NCI-H146 (cell line): ENCODE results near the gene GNB4.

Experiments used
- DNase-seq: peaks from one replicate; lab custom pipeline; 2025; lab: John Stamatoyannopoulos, UW

The GNB4 gene

GRCh38 chr3:179451265-179452175 is at the start of gene GNB4:
TSS of gene GNB4 (minus strand) at chr3:179451470. CDS start at chr3:179426200, 25,270 bp downstream.
- peak; percentile 91 for DNase-seq

- DNase-seq: no peak
Measured at GRCh38 chr3:179495483-179495882, 44.2 kb upstream of the GNB4 start.

DNA sequence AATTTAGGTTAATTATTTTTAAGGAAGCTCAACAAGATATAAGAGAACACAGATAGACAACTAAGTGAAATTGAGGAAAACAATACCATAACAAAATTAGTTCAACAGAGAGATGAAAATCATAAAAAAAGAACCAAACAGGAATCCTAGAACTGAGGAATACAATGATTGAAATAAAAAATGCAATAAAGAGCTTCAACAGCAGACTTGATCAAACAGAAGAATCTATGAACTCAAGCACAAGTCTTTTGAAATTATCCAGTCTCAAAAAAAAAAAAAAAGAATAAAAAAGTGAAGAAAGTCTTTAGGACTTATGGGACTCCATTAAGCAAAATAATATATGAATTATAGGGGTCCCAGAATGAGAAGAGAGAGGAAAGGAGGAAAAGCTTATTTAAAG is 42.0 kb upstream of the GNB4 start:
- no peak for DNase-seq

- no peak for DNase-seq
Measured at GRCh38 chr3:179488213-179488612, 36.9 kb upstream of the GNB4 start.

DNA sequence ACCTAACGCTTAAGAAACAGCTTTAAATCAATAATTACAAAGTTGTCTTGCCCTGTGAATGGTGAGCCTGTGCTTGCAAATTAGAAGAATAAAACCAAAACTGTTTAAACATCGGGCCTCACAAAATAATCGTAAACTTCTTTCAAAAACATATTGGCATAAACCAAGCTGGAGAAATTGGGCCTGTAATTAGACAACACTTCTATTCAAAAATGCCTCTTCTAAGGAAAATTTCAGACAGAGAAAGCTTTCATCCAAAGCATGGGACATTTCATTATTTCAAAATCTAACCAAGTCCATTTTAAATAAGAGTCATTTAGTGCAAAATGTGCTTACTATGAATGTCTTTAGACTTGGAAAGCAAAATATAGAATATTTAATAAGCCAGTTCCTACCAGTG is 35.5 kb upstream of the GNB4 start:
- no peak for DNase-seq

DNA sequence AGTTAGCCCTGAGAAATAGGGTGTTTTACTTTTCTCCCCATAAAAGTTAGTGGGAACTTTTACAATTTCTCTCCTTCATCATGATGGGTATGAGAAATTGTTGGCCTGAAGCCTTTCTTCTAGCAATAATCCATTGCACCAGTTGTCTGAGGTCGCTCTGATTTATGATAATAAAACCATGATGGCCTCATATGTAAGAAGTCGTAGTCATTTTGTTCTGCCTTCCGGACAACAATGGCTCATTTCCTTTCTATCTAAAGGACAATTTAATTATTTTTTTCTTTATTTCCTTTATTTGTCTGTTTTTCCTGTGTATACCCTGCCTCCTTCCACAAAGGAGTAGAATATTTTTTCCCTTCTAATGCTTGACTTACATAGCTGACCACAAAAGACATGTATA is 31.6 kb upstream of the GNB4 start:
- DNase-seq: no peak

GRCh38 chr3:179476215-179476614 is 24.9 kb upstream of the GNB4 start:
- no peak for DNase-seq

- DNase-seq: no peak
Measured at GRCh38 chr3:179474480-179474879, 23.2 kb upstream of the GNB4 start.

DNA sequence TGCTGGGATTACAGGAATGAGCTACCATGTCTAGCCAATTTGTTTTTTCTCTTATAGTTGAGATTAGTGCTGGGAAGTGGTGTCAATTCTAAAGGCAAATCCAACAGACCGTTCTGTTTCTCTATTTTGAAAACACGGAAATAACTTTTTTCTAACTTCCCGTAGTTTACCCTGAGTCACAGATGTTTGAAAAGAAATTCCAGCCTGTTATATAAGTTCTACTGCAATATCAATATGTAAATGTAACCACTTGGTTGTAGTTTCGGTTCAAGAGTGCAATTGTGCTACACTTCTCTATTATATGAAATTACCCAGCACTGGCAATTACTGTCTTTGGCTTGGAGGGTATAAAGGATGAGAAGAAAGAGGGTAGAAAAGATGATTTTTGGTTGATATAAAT is 22.3 kb upstream of the GNB4 start:
- no peak for DNase-seq

DNA sequence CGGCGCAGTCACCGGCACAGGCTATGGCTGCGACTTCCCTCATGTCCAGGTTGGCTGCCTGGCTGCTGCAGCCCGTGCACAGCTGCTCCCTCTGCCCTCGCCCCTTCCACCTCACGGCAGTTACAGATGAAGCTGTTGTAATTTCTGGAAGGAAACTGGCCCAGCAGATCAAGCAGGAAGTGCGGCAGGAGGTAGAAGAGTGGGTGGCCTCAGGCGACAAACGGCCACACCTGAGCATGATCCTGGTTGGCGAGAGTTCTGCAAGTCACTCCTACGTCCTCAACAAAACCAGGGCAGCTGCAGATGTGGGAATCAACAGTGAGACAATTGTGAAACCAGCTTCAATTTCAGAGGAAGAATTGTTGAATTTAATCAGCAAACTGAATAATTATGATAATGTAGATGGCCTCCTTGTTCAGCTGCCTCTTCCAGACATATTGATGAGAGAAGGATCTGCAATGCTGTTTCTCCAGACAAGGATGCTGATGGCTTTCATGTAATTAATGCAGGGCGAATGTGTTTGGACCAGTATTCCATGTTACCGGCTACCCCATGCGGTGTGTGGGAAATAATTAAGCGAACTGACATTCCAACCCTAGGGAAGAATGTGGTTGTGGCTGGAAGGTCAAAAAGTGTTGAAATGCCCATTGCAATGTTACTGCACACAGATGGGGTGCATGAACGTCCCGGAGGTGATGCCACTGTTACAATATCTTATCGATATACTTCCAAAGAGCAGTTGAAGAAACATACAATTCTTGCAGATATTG is 13.2 kb upstream of the GNB4 start:
- peak; percentile 94 for DNase-seq

DNA sequence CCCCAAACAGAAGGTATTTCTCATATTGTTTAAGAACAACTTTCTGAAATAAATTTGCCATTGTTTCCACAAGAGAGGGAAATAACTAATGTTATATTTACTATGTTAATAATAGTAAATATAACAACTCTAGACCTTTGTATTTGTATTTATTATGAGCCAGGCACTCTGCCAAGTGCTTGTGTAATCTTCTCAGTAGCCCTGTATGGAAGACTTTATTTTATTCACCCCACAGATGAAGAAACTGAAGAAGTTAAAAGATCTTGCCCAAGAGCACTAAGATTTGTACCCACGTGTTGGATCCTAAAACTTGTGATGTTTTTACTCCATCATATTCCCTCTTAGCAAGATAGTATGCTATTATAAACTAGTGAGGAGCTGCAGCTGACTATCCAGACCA is 12.0 kb upstream of the GNB4 start:
- no peak for DNase-seq

DNA sequence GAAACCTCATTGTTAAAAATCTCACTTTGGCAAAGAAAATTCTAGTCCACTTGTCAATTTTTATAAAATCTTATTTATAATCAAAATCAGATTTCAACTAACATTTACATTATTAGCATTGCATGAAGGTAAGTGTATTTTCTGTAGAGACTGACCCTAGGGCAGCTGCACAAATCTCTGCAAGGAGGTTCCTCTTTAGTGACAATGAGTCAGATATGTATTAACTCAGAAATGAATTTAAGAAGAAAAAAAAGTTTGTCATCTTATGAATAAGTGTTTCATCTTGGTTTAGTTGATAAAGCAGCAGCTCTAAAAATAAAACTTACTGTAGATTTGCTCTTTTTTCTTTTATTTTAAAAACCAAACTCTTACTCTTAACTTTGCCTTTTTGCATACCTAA is 9.0 kb upstream of the GNB4 start:
- DNase-seq: no peak

DNA sequence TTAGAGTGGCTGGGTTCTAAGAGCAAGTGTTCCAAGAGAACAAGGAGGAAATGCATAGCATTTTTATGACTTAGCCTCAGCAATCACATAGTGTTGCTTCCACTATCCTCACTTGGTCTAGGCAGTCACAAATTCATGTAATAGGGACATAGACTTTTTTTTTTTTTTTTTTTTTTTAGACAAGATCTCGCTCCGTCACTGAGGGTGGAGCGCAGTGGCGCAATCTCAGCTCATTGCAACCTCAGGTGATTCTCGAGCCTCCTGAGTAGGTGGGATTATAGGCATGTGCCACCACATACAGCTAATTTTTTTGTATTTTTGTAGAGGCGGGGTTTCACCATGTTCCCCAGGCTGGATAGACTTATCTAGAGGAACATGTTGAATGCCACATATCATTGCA is 4.7 kb upstream of the GNB4 start:
- no peak for DNase-seq

DNA sequence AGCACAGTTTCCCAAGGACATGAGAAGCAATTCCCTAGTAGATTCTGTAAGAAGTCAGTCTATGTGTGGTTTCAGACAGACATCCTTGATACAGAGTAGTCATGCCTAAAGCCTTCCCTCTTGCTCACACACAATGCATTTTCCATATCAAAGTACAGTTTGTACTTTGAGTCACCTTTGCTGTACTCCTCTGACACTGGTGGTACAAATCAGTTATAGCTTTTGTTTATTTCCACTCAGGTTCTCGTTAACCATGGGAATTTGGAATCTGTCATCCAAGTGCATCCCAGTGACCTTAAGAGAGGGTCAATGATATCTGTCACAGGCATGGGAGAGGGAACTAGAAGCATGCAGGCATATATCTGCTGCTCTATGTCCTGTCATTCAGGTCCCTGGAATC is 3.6 kb upstream of the GNB4 start:
- no peak for DNase-seq

- DNase-seq: no peak
Measured at GRCh38 chr3:179453967-179454366, 2.7 kb upstream of the GNB4 start.

GRCh38 chr3:179452872-179453271 is 1.6 kb upstream of the GNB4 start:
- no peak for DNase-seq

- peak; percentile 28 for DNase-seq
Measured at GRCh38 chr3:179452176-179452564, 900 bp upstream of the GNB4 start.

- DNase-seq: no peak
Measured at GRCh38 chr3:179450901-179451264, 387 bp downstream of the GNB4 start.

DNA sequence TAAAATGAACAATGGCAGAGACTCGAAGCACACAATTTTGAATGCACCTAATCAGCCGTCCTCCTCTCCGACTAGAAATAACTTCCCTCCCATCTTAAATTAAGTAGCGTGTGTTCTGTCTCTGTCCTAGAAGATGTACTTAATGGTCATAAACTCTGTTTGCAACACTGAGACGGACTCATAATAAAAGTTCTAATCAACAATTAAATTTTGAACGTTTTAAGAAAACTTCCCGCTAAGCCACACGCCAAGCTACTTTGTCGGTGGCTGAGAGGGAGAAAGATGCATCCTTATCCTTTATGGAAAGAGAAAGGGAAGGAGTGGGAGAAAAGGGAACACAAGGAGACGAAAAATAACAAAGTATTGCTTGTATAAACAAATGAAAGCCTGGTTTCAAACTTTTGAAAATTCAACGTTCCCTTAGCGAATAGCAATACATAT is 989 bp downstream of the GNB4 start:
- DNase-seq: no peak

- DNase-seq: no peak
Measured at GRCh38 chr3:179449636-179450035, 1.6 kb downstream of the GNB4 start.

GRCh38 chr3:179447251-179447650 is 4.0 kb downstream of the GNB4 start:
- DNase-seq: no peak

DNA sequence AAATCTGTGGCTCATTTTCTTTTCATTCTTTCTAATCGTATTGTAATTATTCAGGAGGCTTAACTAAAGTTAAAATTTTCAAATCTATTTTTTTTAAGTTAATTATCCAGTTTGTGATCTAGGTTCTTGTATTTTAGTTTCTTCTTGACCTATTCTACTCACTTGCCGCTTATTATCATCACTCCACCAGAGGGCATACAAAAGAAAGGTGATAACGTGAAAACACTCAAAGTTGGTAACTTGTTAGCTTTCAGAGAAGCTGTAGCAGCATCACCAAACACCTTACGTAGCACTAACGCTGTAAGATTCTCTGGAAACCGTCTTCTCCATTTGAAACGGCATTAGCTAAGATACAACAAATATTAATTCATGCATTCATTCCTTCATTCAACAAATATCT is 4.8 kb downstream of the GNB4 start:
- DNase-seq: peak; percentile 8

DNA sequence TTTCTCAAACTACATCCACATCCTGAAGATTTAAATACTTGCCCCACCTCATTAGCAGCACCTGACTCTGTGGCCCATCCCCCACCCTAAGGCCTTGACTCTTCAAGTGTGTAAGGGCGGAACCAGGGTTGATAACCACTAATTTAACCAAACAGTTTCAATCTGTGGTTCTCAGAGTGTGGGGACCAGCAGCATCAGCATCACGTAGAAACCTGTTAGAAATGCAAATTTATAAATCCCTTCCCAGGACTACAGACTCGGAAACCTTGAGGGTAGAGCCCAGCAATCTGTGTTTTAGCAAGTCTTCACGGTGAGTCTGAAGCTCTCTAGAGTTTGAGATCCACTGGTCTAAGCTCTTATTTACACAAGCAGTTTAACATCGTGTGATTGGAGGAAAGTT is 12.4 kb downstream of the GNB4 start:
- no peak for DNase-seq
